DOHH2 (cell line): Measurements from ENCODE around the gene NDUFAF2.

Experiments
- H3F3A ChIP-seq: fragments of 200-600 bp; sonication (generic), shearing (Covaris generic); 2 replicates; pipeline ENCODE4 v1.6.0; 2016; ENCODE audit warnings: antibody characterized with exemption, mild to moderate bottlenecking; ENCODE audit not compliant: control insufficient read depth, insufficient read depth
- H3K27ac ChIP-seq: fragments of 200-600 bp; sonication (generic); 2 replicates; pipeline ENCODE4 v1.5.1; 2014; ENCODE audit warnings: low read depth, mild to moderate bottlenecking, low read length, moderate library complexity
- H3K27me3 ChIP-seq: fragments of 200-600 bp; sonication (generic); 2 replicates; pipeline ENCODE4 v1.6.1; 2014; ENCODE audit warnings: mild to moderate bottlenecking, low read length, mixed read lengths; ENCODE audit not compliant: control insufficient read depth
- H3K36me3 ChIP-seq: fragments of 200-600 bp; sonication (generic); 2 replicates; pipeline ENCODE4 v1.6.1; 2014; ENCODE audit warnings: mild to moderate bottlenecking, low read length, moderate library complexity, mixed read lengths; ENCODE audit not compliant: control insufficient read depth
- H3K4me1 ChIP-seq: fragments of 200-600 bp; sonication (generic); 2 replicates; pipeline ENCODE4 v1.6.1; 2014; ENCODE audit warnings: mild to moderate bottlenecking, low read length, mixed read lengths; ENCODE audit not compliant: control insufficient read depth
- H3K4me2 ChIP-seq: fragments of 200-600 bp; sonication (generic); 2 replicates; pipeline ENCODE4 v1.6.0; 2014; ENCODE audit warnings: mild to moderate bottlenecking, low read length, moderate library complexity
- H3K4me3 ChIP-seq: fragments of 200-600 bp; sonication (generic); 2 replicates; pipeline ENCODE4 v1.5.1; 2014; ENCODE audit warnings: mild to moderate bottlenecking, low read length, mixed read lengths
- H3K79me2 ChIP-seq: fragments of 200-600 bp; sonication (generic); 2 replicates; pipeline ENCODE4 v1.6.1; 2014; ENCODE audit warnings: mild to moderate bottlenecking, low read length, mixed read lengths; ENCODE audit not compliant: control insufficient read depth
- H3K9me2 ChIP-seq: fragments of 200-600 bp; sonication (generic); replicated peaks from 2 replicates; pipeline ENCODE4 v1.6.1; 2014; ENCODE audit warnings: mild to moderate bottlenecking, low read length, mixed read lengths; ENCODE audit not compliant: control insufficient read depth
- H3K9me3 ChIP-seq: fragments of 200-600 bp; sonication (generic); 2 replicates; pipeline ENCODE4 v1.6.1; 2014; ENCODE audit warnings: antibody characterized with exemption, low read length, mixed read lengths; ENCODE audit not compliant: control insufficient read depth, insufficient read depth
- H4K20me1 ChIP-seq: fragments of 200-600 bp; sonication (generic); 2 replicates; pipeline ENCODE4 v1.6.0; 2014; ENCODE audit warnings: low read depth, mild to moderate bottlenecking, antibody characterized with exemption, low read length, moderate library complexity; ENCODE audit not compliant: control insufficient read depth, insufficient read depth
- EZH2phosphoT487 ChIP-seq: fragments of 200-600 bp; sonication (generic); IDR thresholded peaks from 2 replicates; pipeline ENCODE4 v1.6.1; 2017; ENCODE audit warnings: borderline replicate concordance, mild to moderate bottlenecking, antibody characterized with exemption, low read length, moderate library complexity, mixed read lengths
- TF ChIP-seq, protein P1 (sequence below): fragments of 200-600 bp; sonication (generic); IDR thresholded peaks from one replicate; pipeline ENCODE4 v1.5.1; 2014; ENCODE audit warnings: antibody characterized with exemption, mild to moderate bottlenecking, low read depth, low read length; ENCODE audit not compliant: poor library complexity, severe bottlenecking

Gene NDUFAF2

DNA sequence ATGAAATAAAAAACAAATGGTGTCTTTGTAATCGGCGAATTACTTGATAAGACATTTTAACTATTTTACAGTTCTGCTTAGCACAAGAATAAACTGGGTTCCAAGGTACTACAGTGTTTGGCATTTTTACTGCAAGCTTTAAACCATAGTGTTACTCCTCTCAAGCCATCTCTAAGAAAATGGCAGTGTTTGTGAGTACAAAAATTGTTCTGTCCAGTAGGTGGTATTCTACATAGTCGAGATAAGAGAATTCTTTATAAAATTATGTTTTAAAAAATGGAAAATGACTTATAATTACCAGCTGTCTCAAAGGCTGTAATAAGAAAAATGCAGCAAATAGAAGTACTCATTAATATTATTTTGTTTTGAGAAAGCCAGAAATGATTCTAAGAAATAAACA is 214.1 kb downstream of the NDUFAF2 start:
- H3K4me1 ChIP-seq = peaks cover 25% of the 10 kb centered on the region
- H3K27ac ChIP-seq = no peak overlapping the region
- H3K36me3 ChIP-seq = peaks cover 58% of the 10 kb centered on the region
- H3K4me3 ChIP-seq = no peak overlapping the region
- H3K9me2 ChIP-seq = no peaks in the 10 kb centered on the region
- no peaks in the 10 kb centered on the region for H4K20me1 ChIP-seq
- no peaks in the 10 kb centered on the region for H3F3A ChIP-seq
- peaks cover 3% of the 10 kb centered on the region; the same call in 1 of the 2 replicates for H3K9me3 ChIP-seq
- peaks cover 49% of the 10 kb centered on the region for H3K79me2 ChIP-seq
- no peak overlapping the region for H3K4me2 ChIP-seq
- TF ChIP-seq, protein P1, sequence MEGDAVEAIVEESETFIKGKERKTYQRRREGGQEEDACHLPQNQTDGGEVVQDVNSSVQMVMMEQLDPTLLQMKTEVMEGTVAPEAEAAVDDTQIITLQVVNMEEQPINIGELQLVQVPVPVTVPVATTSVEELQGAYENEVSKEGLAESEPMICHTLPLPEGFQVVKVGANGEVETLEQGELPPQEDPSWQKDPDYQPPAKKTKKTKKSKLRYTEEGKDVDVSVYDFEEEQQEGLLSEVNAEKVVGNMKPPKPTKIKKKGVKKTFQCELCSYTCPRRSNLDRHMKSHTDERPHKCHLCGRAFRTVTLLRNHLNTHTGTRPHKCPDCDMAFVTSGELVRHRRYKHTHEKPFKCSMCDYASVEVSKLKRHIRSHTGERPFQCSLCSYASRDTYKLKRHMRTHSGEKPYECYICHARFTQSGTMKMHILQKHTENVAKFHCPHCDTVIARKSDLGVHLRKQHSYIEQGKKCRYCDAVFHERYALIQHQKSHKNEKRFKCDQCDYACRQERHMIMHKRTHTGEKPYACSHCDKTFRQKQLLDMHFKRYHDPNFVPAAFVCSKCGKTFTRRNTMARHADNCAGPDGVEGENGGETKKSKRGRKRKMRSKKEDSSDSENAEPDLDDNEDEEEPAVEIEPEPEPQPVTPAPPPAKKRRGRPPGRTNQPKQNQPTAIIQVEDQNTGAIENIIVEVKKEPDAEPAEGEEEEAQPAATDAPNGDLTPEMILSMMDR = no peak
- H3K27me3 ChIP-seq = no peaks in the 10 kb centered on the region

DNA sequence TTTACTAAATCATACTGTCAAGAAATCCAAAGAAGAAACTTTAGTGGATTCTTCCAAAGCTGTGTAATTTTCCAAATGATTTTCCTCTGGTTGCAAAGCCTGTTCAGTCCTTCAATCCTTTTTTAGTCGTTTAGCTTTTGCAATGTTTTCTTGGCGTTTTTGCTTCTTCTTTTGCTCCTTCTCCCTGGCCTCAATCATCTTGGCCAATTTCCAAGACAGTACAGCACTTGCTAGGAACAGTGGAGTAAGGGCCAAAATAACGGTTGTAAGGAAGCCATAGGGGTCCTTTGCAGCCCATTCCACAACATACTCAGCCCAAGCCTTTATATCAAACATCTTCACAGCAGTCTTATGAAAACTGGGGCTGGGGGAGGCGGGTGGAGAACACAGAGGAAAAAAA is 214.8 kb downstream of the NDUFAF2 start:
- Histone ChIP-seq H3F3A (no peaks in the 10 kb centered on the region), H3K4me1 (peaks cover 25% of the 10 kb centered on the region), H3K9me3 (peaks cover 3% of the 10 kb centered on the region; the same call in 1 of the 2 replicates), H3K27me3 (no peaks in the 10 kb centered on the region), H4K20me1 (no peaks in the 10 kb centered on the region), H3K9me2 (no peaks in the 10 kb centered on the region), H3K4me2 (peak overlapping the region; percentile 72; the same call in 1 of the 2 replicates), H3K27ac (no peak overlapping the region), H3K4me3 (0 out of 2 replicates have a peak overlapping the region, but pooled peaks have one; percentile 93), H3K36me3 (peaks cover 58% of the 10 kb centered on the region), H3K79me2 (peaks cover 49% of the 10 kb centered on the region)
- TF ChIP-seq, protein P1 = no peak
- no peak for TF ChIP-seq EZH2phosphoT487

DNA sequence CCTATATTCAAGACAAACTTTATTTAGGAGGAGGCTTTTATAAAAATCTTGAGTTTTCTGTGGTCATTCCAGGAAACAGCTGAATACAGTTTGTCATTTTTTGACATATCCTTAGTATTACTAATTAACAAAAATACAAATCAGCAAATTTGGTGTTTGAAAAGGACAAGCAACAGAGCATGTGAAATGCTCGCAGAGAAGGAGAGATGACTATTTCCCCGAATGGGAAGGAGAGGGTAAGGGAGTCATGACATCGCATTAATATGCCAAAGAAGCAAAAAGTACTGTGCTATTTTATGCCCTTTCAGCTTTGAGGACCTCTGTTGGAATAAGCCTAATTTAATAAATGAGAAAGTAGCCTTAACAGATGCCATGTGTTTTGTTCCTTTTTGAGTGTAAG is 215.5 kb downstream of the NDUFAF2 start:
- TF ChIP-seq, protein P1 = no peak
- TF ChIP-seq EZH2phosphoT487 = no peak
- peak overlapping the region; percentile 72 for H3K4me2 ChIP-seq
- H3K27ac ChIP-seq = no peak overlapping the region
- peak overlapping the region; percentile 93 for H3K4me3 ChIP-seq
- no peaks in the 10 kb centered on the region for H3K27me3 ChIP-seq
- no peaks in the 10 kb centered on the region for H3F3A ChIP-seq
- peaks cover 49% of the 10 kb centered on the region for H3K79me2 ChIP-seq
- no peaks in the 10 kb centered on the region for H3K9me2 ChIP-seq
- H3K4me1 ChIP-seq = peaks cover 25% of the 10 kb centered on the region
- peaks cover 58% of the 10 kb centered on the region for H3K36me3 ChIP-seq
- no peaks in the 10 kb centered on the region for H4K20me1 ChIP-seq
- H3K9me3 ChIP-seq = peaks cover 3% of the 10 kb centered on the region; the same call in 1 of the 2 replicates
